Measurements from ENCODE around the gene ITGA11. TPM values are rescaled to one million over a fixed set of nuclear protein-coding genes. Genes with fewer than 3 reads are reported as not detected.

ITGA11 gene
- total and polyA plus RNA-seq, 2 of the 13 experiments (the other 11 are each of a cell fraction or from before 2014, with no cell fraction given): not detected

- TF ChIP-seq KAT2B (IDR thresholded peaks at IDR 0.05; ENCODE audit: borderline replicate concordance, low read depth, low read length) (no peak), CBX1 (IDR thresholded peaks at IDR 0.05; ENCODE audit: low read depth) (no peak), ZNF782 (CRISPR knock-in tag; IDR thresholded peaks at IDR 0.05; ENCODE audit: borderline replicate concordance) (no peak)
- TF ChIP-seq, protein P1, sequence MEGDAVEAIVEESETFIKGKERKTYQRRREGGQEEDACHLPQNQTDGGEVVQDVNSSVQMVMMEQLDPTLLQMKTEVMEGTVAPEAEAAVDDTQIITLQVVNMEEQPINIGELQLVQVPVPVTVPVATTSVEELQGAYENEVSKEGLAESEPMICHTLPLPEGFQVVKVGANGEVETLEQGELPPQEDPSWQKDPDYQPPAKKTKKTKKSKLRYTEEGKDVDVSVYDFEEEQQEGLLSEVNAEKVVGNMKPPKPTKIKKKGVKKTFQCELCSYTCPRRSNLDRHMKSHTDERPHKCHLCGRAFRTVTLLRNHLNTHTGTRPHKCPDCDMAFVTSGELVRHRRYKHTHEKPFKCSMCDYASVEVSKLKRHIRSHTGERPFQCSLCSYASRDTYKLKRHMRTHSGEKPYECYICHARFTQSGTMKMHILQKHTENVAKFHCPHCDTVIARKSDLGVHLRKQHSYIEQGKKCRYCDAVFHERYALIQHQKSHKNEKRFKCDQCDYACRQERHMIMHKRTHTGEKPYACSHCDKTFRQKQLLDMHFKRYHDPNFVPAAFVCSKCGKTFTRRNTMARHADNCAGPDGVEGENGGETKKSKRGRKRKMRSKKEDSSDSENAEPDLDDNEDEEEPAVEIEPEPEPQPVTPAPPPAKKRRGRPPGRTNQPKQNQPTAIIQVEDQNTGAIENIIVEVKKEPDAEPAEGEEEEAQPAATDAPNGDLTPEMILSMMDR (CRISPR knock-in tag; IDR thresholded peaks at IDR 0.05): no peak
These were observed 63.1 kb downstream of the ITGA11 start (continued) for GRCh38 chr15:68368731-68369435.

- H3K9ac ChIP-seq (ENCODE audit: insufficient read depth, low read depth, low read length): no peak overlapping the region
- no peaks in the 10 kb centered on the region for H3K9me3 ChIP-seq (ENCODE audit: low read length)
- ChIA-PET CTCF (ENCODE audit: low intra/inter-chr PET ratio, low total read pairs) (no interaction called here), POLR2A (no interaction called here)
- ATAC-seq (no peak), DNase-seq (ENCODE audit: low spot score) (no peak), FAIRE-seq (no peak)
- no peak overlapping the region for H2AFZ ChIP-seq (ENCODE audit: low read length)
- H3K4me3 ChIP-seq (replicated peaks in 1 of 3; ENCODE audit: insufficient read depth in 1 of 3, low read depth in 2 of 3, low read length in 3 of 3): no peak overlapping the region
- H3K4me1 ChIP-seq (ENCODE audit: insufficient read depth, low read length): no peaks in the 10 kb centered on the region
- no peak overlapping the region for H3K4me2 ChIP-seq (ENCODE audit: low read depth, low read length)
- H3K27me3 ChIP-seq (ENCODE audit: control insufficient read depth in 1 of 2, insufficient read depth in 2 of 2, low read length in 2 of 2): peaks cover 5 to 19% of the 10 kb centered on the region in 2 experiments; a peak in 2 of 5 replicates
- WGBS (ENCODE audit: low lambda C conversion rate): 17% methylated on average over 5 of the region's 5 CpGs
- in situ Hi-C loops (cut with HindIII; ENCODE audit: extremely low pct_ligation_motif_present, low pct_unique_long_range_greater_than_20kb) (no loop called here), intact Hi-C loops (cut with micrococcal nuclease; ENCODE audit: unreplicated experiment) (no loop called here)
- no peaks in the 10 kb centered on the region for H3K36me3 ChIP-seq (replicated peaks in 1 of 2; ENCODE audit: control insufficient read depth in 1 of 2, insufficient read depth in 2 of 2, low read length in 2 of 2)
- H4K20me1 ChIP-seq (ENCODE audit: insufficient read depth, low read length): 0 out of 2 replicates have a peak, but pooled peaks cover 4% of the 10 kb centered on the region
- H3K79me2 ChIP-seq (ENCODE audit: insufficient read depth, low read length): no peaks in the 10 kb centered on the region
- H3K27ac ChIP-seq (ENCODE audit: extremely low read length, insufficient read depth, low read length): no peak overlapping the region
- no TSS peak for BruUV-seq (replicated peaks)
- TF ChIP-seq MTA1 (CRISPR knock-in tag; IDR thresholded peaks at IDR 0.05; ENCODE audit: borderline replicate concordance) (no peak), ZSCAN31 (CRISPR knock-in tag; IDR thresholded peaks at IDR 0.05; ENCODE audit: low read depth) (no peak), NFRKB (IDR thresholded peaks at IDR 0.05) (no peak), CHD2 (IDR thresholded peaks at IDR 0.05; ENCODE audit: low read depth, low read length) (no peak), YY1 (IDR thresholded peaks at IDR 0.05; ENCODE audit: insufficient read depth, insufficient replicate concordance, low read depth, low read length) (no peak), NR2C2 (CRISPR knock-in tag; IDR thresholded peaks at IDR 0.05; ENCODE audit: borderline replicate concordance) (no peak), ZNF337 (CRISPR knock-in tag; IDR thresholded peaks at IDR 0.05; ENCODE audit: borderline replicate concordance, low read depth) (no peak), PBX3 (CRISPR knock-in tag; IDR thresholded peaks at IDR 0.05; ENCODE audit: borderline replicate concordance) (no peak)
- TF ChIP-seq, protein P2, sequence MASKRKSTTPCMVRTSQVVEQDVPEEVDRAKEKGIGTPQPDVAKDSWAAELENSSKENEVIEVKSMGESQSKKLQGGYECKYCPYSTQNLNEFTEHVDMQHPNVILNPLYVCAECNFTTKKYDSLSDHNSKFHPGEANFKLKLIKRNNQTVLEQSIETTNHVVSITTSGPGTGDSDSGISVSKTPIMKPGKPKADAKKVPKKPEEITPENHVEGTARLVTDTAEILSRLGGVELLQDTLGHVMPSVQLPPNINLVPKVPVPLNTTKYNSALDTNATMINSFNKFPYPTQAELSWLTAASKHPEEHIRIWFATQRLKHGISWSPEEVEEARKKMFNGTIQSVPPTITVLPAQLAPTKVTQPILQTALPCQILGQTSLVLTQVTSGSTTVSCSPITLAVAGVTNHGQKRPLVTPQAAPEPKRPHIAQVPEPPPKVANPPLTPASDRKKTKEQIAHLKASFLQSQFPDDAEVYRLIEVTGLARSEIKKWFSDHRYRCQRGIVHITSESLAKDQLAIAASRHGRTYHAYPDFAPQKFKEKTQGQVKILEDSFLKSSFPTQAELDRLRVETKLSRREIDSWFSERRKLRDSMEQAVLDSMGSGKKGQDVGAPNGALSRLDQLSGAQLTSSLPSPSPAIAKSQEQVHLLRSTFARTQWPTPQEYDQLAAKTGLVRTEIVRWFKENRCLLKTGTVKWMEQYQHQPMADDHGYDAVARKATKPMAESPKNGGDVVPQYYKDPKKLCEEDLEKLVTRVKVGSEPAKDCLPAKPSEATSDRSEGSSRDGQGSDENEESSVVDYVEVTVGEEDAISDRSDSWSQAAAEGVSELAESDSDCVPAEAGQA (IDR thresholded peaks at IDR 0.05; ENCODE audit: low read depth): no peak
- TF ChIP-seq, protein P2 (CRISPR knock-in tag; IDR thresholded peaks at IDR 0.05; ENCODE audit: borderline replicate concordance): no peak
These were observed 64.0 kb downstream of the ITGA11 start for GRCh38 chr15:68367992-68368391.
